Measurements from ENCODE around the gene IQGAP2.

IQGAP2 gene

DNA sequence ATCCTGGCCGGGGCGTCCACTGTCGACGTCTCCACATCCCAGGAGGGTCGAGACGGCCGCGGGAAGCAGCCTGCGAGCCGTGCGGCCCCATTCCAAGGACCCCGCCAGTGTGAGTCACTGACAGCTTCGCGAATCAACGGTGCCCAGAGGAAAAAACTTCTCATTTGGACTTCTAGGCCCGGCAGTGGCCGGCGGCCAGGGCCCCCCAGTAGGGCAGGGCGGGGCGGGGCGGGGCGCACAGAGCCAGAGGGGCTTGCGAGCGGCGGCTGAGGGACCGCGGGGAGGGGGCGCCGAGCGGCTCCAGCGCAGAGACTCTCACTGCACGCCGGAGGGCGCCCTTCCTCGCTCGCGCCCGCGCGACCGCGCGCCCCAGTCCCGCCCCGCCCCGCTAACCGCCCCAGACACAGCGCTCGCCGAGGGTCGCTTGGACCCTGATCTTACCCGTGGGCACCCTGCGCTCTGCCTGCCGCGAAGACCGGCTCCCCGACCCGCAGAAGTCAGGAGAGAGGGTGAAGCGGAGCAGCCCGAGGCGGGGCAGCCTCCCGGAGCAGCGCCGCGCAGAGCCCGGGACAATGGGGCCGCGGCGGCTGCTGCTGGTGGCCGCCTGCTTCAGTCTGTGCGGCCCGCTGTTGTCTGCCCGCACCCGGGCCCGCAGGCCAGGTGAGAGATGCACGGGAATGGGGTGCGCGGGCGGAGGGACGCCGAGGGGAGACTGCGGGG, 312.8 kb downstream of the IQGAP2 start, which contains the start of gene F2R:
Gene F2R, plus strand, starts transcription at position 391 of the 720 bp plus-strand sequence. Its CDS starts 182 bp downstream, at position 573.
- DNase-seq: peak; percentile 74
- Mint-ChIP-seq H3K4me3 (peak within 1 kb of the TSS; percentile 82), H3K36me3 (ENCODE audit: low read depth) (no peaks in the 10 kb centered on the region), H3K9me3 (no peaks in the 10 kb centered on the region), H3K27me3 (peaks cover 54% of the 10 kb centered on the region), H3K4me1 (ENCODE audit: low read depth) (peaks cover 41% of the 10 kb centered on the region), H3K27ac (peak within 1 kb of the TSS; percentile 80)

DNA sequence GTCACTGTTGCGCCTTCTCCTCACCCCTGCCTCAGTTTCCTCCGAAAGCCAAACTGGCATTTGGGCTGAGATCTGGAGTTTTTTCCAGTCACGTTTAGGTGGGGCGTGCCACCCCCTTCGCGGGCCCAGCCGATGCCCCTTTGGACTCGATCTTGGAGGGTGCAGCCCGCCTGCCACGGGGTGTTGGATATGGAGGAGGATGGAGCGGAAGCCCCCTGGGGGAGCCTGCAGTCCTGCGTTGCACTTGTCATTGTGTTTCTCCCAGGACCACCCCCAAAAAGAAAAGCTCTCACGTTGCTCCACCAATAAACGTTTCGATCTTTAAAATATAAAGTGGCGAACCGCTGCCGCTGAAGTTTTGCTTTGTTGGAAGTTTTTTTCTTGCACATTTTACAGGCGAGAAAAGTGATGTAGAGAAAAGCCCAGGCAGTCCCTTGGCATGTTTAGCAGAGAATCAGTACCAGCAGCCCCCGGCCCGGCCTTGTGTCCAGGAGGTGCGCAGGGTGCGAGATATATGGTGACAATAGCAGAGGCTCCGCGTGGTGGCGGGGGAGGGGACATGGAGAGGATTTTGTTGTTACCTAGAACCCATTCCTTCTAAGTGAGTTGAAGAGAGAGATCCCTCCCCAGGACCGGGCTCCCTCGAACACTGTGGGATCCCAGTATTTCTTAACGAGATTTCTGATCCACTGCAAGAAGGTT, 313.5 kb downstream of the IQGAP2 start:
- H3K9me3 Mint-ChIP-seq: no peaks in the 10 kb centered on the region
- H3K27ac Mint-ChIP-seq: peak overlapping the region; percentile 29
- H3K4me1 Mint-ChIP-seq (ENCODE audit: low read depth): peaks cover 34% of the 10 kb centered on the region
- peak; percentile 36 for DNase-seq
- H3K36me3 Mint-ChIP-seq (ENCODE audit: low read depth): no peaks in the 10 kb centered on the region
- H3K4me3 Mint-ChIP-seq: peak overlapping the region; percentile 82
- peaks cover 54% of the 10 kb centered on the region for H3K27me3 Mint-ChIP-seq

DNA sequence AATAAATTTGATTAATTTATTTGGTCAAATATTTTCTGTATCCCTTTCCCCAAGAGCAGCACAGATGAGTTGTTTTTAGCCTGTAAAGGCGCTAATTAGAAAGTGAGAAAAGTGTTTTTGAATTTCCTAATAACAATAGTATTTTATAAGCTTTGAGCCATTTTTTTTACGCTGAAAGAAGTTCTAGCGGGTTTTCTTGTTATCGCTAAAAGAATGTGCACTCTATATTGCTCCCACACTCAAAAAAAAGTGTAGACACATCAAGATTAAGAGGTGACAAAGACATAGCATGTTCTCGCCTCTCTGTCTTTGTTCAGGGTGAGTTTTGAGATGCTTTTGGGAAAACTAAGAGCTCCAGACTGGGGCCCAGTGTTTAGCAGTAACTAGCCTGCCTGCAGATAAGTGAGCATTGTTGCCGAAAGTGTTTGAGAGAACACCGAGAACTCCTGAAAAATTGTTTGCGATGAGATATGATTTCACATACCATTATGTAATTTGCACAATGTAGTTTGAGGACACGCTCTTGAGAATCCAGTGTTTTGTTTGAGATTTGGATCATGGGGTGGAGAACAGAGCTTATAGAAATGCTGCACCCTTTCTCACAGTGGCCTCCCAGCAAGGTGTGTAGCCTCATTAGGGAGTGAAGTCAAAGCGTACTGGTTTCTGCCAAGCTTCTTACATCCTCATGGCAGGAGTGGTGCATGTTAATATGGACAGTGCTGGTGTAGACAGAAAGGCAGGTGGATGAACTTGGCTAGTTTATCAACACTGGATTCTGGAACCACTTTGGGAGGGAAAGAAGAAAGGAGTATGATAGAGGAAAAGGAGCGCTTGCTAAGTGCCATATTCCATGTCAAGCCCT, 314.4 kb downstream of the IQGAP2 start:
- peaks cover 52% of the 10 kb centered on the region for H3K27me3 Mint-ChIP-seq
- peak overlapping the region; percentile 82 for H3K4me3 Mint-ChIP-seq
- no peak for DNase-seq
- no peaks in the 10 kb centered on the region for H3K9me3 Mint-ChIP-seq
- peak overlapping the region; percentile 29 for H3K27ac Mint-ChIP-seq
- H3K36me3 Mint-ChIP-seq (ENCODE audit: low read depth): no peaks in the 10 kb centered on the region
- H3K4me1 Mint-ChIP-seq (ENCODE audit: low read depth): peaks cover 32% of the 10 kb centered on the region

DNA sequence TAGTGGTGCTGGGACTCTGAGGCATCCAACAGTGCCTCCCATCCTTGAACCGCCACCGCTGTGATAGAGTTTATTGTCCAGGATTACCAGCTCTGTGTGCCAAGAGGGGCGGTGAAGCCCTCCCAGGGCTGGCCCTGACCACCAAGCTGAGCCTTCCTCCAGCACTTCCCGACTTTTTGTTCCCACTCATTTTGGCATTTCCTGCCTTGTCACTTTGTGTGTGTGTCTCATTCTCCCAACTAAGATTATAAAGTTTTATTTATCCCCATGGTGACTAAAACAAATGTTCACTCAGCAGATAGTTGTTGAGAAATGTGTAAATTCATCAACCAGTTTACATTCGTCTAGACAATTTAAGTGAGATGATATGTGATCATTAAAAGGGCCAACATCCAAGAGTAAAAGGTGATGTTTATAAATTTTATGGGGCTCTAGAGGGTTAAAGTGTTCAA, 315.3 kb downstream of the IQGAP2 start:
- no peak overlapping the region for H3K4me3 Mint-ChIP-seq
- peaks cover 32% of the 10 kb centered on the region for H3K4me1 Mint-ChIP-seq (ENCODE audit: low read depth)
- H3K27me3 Mint-ChIP-seq: peaks cover 49% of the 10 kb centered on the region
- no peak overlapping the region for H3K27ac Mint-ChIP-seq
- DNase-seq: no peak
- H3K36me3 Mint-ChIP-seq (ENCODE audit: low read depth): no peaks in the 10 kb centered on the region
- H3K9me3 Mint-ChIP-seq: no peaks in the 10 kb centered on the region

DNA sequence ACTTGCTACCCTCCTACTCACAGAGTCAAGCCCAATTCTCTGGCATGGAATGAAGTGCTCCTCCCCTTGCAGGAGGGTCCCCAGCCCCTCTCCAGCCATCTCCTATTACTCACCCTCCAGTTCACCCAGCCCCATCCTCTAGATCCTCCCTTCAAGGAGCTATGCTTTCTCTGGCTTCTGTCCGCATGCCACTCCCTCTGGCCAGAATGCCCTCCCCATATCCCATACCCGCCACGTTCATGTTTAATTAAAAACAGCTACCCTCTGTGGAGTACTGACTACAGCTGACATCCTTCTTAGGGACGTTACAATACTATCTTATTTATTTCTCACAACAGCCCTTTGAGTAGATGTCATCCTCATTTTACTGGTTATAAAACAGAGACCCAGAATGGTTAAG, 315.8 kb downstream of the IQGAP2 start:
- DNase-seq: no peak
- Mint-ChIP-seq H3K27me3 (peaks cover 45% of the 10 kb centered on the region), H3K9me3 (no peaks in the 10 kb centered on the region), H3K36me3 (ENCODE audit: low read depth) (no peaks in the 10 kb centered on the region), H3K27ac (no peak overlapping the region), H3K4me1 (ENCODE audit: low read depth) (peaks cover 32% of the 10 kb centered on the region), H3K4me3 (no peak overlapping the region)

DNA sequence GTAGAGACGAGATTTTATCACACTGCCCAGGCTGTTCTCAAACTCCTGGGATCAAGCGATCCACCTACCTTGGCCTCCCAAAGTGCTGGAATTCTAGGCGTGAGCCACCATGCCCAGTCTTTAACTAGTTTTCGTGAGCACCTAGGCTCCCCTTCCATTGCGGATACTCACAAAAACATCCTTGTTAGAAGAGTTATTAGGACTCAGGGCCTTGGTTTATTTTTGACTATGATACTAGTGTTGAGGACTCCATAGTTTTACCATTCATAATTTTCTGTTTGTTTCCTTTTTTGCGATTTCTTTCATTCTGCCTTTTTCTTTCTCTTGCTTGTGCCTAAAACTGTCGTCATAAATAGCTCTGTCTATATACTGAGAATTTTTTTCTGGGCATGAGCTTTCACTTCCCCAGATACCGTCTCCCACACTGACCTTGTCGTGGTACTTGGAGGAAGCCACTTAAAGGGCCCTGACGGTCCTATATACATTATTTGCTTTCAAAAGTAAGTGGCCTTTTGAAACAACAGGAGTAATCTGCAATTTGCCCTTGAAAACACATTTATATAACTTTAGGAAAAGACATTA, 318.0 kb downstream of the IQGAP2 start:
- H3K36me3 Mint-ChIP-seq (ENCODE audit: low read depth): no peaks in the 10 kb centered on the region
- H3K27ac Mint-ChIP-seq: no peak overlapping the region
- peaks cover 26% of the 10 kb centered on the region for H3K27me3 Mint-ChIP-seq
- H3K4me1 Mint-ChIP-seq (ENCODE audit: low read depth): peaks cover 22% of the 10 kb centered on the region
- no peak for DNase-seq
- H3K4me3 Mint-ChIP-seq: no peak overlapping the region
- H3K9me3 Mint-ChIP-seq: no peaks in the 10 kb centered on the region

DNA sequence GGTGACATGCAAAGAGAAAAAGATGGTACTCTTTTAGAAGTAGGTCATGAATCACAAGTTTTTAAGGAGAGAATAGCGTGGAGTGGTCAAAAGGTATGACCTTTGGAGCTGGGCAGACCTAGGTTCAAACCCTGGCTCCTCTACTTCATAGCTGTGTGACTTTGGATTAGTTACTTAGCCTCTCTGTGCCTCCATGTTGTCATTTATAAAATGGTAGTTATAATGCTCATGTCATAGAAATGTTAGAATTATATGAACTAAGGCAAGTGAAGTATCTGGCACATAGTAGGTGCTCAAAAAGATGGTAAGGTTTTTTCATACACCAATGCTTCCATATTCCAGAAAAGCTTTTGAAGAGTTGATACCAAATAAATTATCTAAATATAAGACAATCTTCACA, 320.2 kb downstream of the IQGAP2 start:
- no peak for DNase-seq
- Mint-ChIP-seq H3K9me3 (peaks cover 1% of the 10 kb centered on the region), H3K4me1 (ENCODE audit: low read depth) (peaks cover 5% of the 10 kb centered on the region), H3K27me3 (peaks cover 7% of the 10 kb centered on the region), H3K4me3 (no peak overlapping the region), H3K27ac (no peak overlapping the region), H3K36me3 (ENCODE audit: low read depth) (no peaks in the 10 kb centered on the region)

DNA sequence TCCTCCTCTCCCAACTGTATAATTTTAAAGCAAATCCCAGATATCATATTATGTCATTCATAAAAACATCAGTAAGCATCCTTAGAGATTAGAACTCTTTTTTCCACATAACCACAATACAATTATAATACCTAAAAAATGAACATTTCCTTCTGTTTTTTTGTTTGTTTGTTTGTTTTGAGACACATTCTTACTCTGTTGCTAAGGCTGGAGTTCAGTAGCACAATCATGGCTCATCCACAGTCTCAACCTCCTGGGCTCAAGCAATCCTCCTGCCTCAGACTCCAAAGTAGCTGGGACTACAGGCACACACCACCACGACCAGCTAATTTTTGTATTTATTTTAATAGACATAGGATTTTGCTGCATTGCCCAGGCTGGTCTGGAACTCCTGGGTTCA, 320.8 kb downstream of the IQGAP2 start:
- Mint-ChIP-seq H3K9me3 (peaks cover 2% of the 10 kb centered on the region), H3K4me1 (ENCODE audit: low read depth) (peaks cover 5% of the 10 kb centered on the region), H3K27ac (no peak overlapping the region), H3K27me3 (peaks cover 1% of the 10 kb centered on the region), H3K4me3 (no peak overlapping the region), H3K36me3 (ENCODE audit: low read depth) (no peaks in the 10 kb centered on the region)
- no peak for DNase-seq

DNA sequence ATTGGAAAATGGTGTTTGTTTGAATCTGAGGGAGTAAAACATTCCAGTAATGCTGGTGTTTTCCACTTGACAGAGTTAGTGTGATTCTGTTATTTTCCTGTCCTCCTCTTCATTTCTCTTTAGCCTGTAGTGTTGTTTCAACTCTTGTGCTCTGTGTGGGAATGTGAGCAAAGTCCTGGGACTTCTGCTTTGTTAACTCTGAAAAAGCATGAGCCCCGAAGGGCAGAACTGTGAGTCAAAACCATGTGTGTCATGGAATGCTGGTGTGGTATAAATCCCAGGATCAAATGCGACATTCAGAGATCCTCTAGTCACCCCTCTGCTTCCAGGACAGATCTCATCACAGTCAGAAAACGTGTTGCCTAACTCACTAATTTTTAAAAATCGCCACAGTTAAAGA, 321.8 kb downstream of the IQGAP2 start:
- Mint-ChIP-seq H3K36me3 (ENCODE audit: low read depth) (peaks cover 6% of the 10 kb centered on the region), H3K4me3 (no peak overlapping the region), H3K27ac (no peak overlapping the region), H3K4me1 (ENCODE audit: low read depth) (peaks cover 5% of the 10 kb centered on the region), H3K9me3 (peaks cover 11% of the 10 kb centered on the region), H3K27me3 (no peaks in the 10 kb centered on the region)
- DNase-seq: no peak

DNA sequence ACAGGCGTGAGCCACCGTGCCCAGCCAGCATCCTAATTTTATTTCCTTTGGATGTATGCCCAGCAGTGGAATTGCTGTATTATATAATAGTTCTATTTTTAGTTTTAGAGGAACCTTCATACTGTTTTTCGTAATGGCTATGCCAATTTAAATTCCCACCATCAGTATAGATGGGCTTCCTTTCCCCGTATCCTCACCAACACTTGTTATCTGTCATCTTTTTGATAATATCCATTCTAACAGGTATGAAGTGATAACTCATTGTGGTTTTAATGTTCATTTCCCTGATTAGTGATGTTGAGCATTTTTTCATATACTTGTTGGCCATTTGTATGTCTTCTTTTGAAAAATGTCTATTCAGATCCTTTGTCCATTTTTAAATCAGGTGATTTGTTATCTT, 325.9 kb downstream of the IQGAP2 start:
- peaks cover 15% of the 10 kb centered on the region for H3K36me3 Mint-ChIP-seq (ENCODE audit: low read depth)
- peaks cover 23% of the 10 kb centered on the region for H3K4me1 Mint-ChIP-seq (ENCODE audit: low read depth)
- no peak overlapping the region for H3K27ac Mint-ChIP-seq
- no peak for DNase-seq
- H3K9me3 Mint-ChIP-seq: peaks cover 24% of the 10 kb centered on the region
- H3K27me3 Mint-ChIP-seq: peaks cover 2% of the 10 kb centered on the region
- H3K4me3 Mint-ChIP-seq: no peak overlapping the region

DNA sequence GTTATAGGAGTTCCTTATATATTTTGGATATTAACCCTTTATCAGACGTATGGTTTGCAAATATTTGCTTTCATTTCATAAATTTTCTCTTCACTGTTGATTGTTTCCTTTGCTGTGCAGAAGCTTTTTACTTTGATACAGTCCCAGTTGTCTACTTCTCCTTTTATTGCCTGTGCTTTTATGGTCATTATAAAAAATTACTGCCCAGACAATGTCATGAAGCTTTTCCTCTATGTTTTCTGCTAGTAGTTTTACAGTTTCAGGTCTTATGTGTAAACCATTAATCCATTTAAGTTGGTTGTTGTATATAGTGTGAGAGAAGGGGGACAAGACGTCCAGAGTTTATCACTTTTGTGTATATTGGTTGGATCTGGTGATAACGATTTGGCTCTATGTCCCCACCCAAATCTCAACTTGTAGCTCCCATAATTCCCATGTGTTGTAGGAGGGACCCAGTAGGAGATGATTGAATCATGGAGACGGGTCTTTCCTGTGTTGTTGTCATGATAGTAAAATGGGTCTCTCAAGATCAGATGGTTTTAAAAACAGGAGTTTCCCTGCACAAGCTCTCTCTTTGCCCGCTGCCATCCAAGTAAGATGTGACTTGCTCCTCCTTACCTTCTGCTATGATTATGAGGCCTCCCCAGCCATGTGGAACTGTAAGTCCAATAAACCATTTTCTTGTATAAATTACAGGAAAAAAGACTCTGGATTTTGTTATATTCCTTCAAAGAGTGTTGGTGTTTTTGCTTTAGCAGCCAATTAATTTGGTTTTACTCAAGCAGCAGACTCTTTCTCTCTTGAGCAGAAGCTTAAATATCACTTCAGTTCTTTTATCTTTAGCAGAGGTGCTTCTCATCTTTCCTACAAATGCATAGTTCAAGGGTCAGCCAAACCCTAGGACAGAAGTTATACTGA, 326.5 kb downstream of the IQGAP2 start:
- no peak overlapping the region for H3K4me3 Mint-ChIP-seq
- peaks cover 2% of the 10 kb centered on the region for H3K27me3 Mint-ChIP-seq
- peaks cover 15% of the 10 kb centered on the region for H3K36me3 Mint-ChIP-seq (ENCODE audit: low read depth)
- peaks cover 24% of the 10 kb centered on the region for H3K4me1 Mint-ChIP-seq (ENCODE audit: low read depth)
- DNase-seq: no peak
- peaks cover 24% of the 10 kb centered on the region for H3K9me3 Mint-ChIP-seq
- H3K27ac Mint-ChIP-seq: no peak overlapping the region

DNA sequence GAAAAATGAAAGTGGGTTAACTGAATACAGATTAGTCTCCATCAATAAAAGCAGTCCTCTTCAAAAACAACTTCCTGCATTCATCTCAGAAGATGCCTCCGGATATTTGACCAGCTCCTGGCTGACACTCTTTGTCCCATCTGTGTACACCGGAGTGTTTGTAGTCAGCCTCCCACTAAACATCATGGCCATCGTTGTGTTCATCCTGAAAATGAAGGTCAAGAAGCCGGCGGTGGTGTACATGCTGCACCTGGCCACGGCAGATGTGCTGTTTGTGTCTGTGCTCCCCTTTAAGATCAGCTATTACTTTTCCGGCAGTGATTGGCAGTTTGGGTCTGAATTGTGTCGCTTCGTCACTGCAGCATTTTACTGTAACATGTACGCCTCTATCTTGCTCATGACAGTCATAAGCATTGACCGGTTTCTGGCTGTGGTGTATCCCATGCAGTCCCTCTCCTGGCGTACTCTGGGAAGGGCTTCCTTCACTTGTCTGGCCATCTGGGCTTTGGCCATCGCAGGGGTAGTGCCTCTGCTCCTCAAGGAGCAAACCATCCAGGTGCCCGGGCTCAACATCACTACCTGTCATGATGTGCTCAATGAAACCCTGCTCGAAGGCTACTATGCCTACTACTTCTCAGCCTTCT, 329.4 kb downstream of the IQGAP2 start:
- H3K27ac Mint-ChIP-seq: peak overlapping the region; percentile 78
- H3K4me3 Mint-ChIP-seq: peak overlapping the region; percentile 40
- peak; percentile 52 for DNase-seq

DNA sequence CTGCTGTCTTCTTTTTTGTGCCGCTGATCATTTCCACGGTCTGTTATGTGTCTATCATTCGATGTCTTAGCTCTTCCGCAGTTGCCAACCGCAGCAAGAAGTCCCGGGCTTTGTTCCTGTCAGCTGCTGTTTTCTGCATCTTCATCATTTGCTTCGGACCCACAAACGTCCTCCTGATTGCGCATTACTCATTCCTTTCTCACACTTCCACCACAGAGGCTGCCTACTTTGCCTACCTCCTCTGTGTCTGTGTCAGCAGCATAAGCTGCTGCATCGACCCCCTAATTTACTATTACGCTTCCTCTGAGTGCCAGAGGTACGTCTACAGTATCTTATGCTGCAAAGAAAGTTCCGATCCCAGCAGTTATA, 329.9 kb downstream of the IQGAP2 start:
- peak overlapping the region; percentile 40 for H3K4me3 Mint-ChIP-seq
- H3K4me1 Mint-ChIP-seq (ENCODE audit: low read depth): peaks cover 35% of the 10 kb centered on the region
- H3K27me3 Mint-ChIP-seq: peaks cover 2% of the 10 kb centered on the region
- H3K36me3 Mint-ChIP-seq (ENCODE audit: low read depth): peaks cover 15% of the 10 kb centered on the region
- DNase-seq: no peak
- H3K27ac Mint-ChIP-seq: peak overlapping the region; percentile 78
- H3K9me3 Mint-ChIP-seq: peaks cover 24% of the 10 kb centered on the region

More for the DNA sequence above, 329.4 kb downstream of the IQGAP2 start:
- Mint-ChIP-seq H3K4me1 (ENCODE audit: low read depth) (peaks cover 33% of the 10 kb centered on the region), H3K36me3 (ENCODE audit: low read depth) (peaks cover 15% of the 10 kb centered on the region), H3K9me3 (peaks cover 24% of the 10 kb centered on the region), H3K27me3 (peaks cover 2% of the 10 kb centered on the region)

Data from activated T-cell treated with anti-CD3 and anti-CD28 coated beads, Interleukin-2, amount 50 U/mL, for 24 hours (primary cell).